A673 (cell line): ENCODE measurements around the gene ENHO. TPM values are rescaled to one million over a fixed set of nuclear protein-coding genes. Genes with fewer than 3 reads are reported as not detected.

Experiments used
- BruUV-seq: library from RNA; stranded (reverse); fragments of 400-500 nt; replicated peaks from 2 replicates; lab custom pipeline; 2021; lab: Mats Ljungman, UMichigan
- CTCF ChIA-PET: fragments of 300-600 bp; sonication (Branson Sonifier 250); formaldehyde crosslinking; loops from one replicate; lab custom pipeline; 2022; ENCODE audit warnings: antibody characterized with exemption; lab: Charles Lee
- POLR2A ChIA-PET: fragments of 300-600 bp; sonication (Branson Sonifier 250); formaldehyde crosslinking; loops from one replicate; lab custom pipeline; 2022; ENCODE audit warnings: antibody characterized with exemption; ENCODE audit not compliant: low non-redundant PET; lab: Charles Lee
- DNase-seq: peaks from one replicate; pipeline ENCODE4 v3.0.0-alpha.2; 2015; ENCODE audit warnings: low spot score
- H3K27ac ChIP-seq: fragments of 200-600 bp; sonication (generic); 2 replicates; pipeline ENCODE4 v1.5.1; 2016; ENCODE audit warnings: mixed run types, low read depth, mild to moderate bottlenecking, mixed read lengths, antibody characterized with exemption, low read length; ENCODE audit not compliant: poor library complexity, severe bottlenecking
- H3K27me3 ChIP-seq: fragments of 200-600 bp; sonication (generic); replicated peaks from 2 replicates; pipeline ENCODE4 v1.6.1; 2017; ENCODE audit warnings: mixed run types, low read depth, mild to moderate bottlenecking, mixed read lengths, antibody characterized with exemption, low read length; ENCODE audit not compliant: insufficient read depth, poor library complexity
- H3K36me3 ChIP-seq: fragments of 200-600 bp; sonication (generic); 2 replicates; pipeline ENCODE4 v1.6.1; 2016; ENCODE audit warnings: mixed run types, mild to moderate bottlenecking, mixed read lengths, antibody characterized with exemption, low read length; ENCODE audit not compliant: insufficient read depth, poor library complexity, severe bottlenecking
- H3K4me1 ChIP-seq: fragments of 200-600 bp; sonication (generic); 2 replicates; pipeline ENCODE4 v1.6.1; 2017; ENCODE audit warnings: mixed run types, mild to moderate bottlenecking, mixed read lengths, antibody characterized with exemption, low read length; ENCODE audit not compliant: insufficient read depth, poor library complexity, severe bottlenecking
- H3K4me3 ChIP-seq: fragments of 200-600 bp; sonication (generic); 2 replicates; pipeline ENCODE4 v1.5.1; 2016; ENCODE audit warnings: low read depth, mixed run types, mild to moderate bottlenecking, mixed read lengths, low read length; ENCODE audit not compliant: poor library complexity, severe bottlenecking
- H3K9me3 ChIP-seq: fragments of 200-600 bp; sonication (generic); 2 replicates; pipeline ENCODE4 v1.6.1; 2016; ENCODE audit warnings: mixed run types, low read depth, mild to moderate bottlenecking, mixed read lengths, antibody characterized with exemption, low read length; ENCODE audit not compliant: poor library complexity, severe bottlenecking
- EZH2 ChIP-seq: fragments of 200-600 bp; sonication (generic); IDR thresholded peaks from 2 replicates; pipeline ENCODE4 v1.6.1; 2017; ENCODE audit warnings: borderline replicate concordance, low read depth, mild to moderate bottlenecking, mixed read lengths, antibody characterized with exemption, low read length; ENCODE audit not compliant: poor library complexity, severe bottlenecking
- intact Hi-C: fragments of 100-400 bp; cut with micrococcal nuclease; formaldehyde crosslinking; loops from one replicate; pipeline ENCODE4 v1.10.0; 2022; ENCODE audit not compliant: unreplicated experiment
- total RNA-seq: library from RNA; stranded (reverse); gene quantifications from 2 replicates; pipeline ENCODE4 v1.2.3, GENCODE V29; 2021
- TF ChIP-seq, protein P1 (sequence below): fragments of 300-800, 200-600 bp; sonication (generic); conservative IDR thresholded peaks from 2 replicates; pipeline ENCODE4 v1.5.1; 2017; ENCODE audit warnings: low read depth, mild to moderate bottlenecking, antibody characterized with exemption, low read length, moderate library complexity, mixed read lengths

The ENHO gene
- total RNA-seq, 1 experiment from 2014 or later, result 1.2 TPM

DNA sequence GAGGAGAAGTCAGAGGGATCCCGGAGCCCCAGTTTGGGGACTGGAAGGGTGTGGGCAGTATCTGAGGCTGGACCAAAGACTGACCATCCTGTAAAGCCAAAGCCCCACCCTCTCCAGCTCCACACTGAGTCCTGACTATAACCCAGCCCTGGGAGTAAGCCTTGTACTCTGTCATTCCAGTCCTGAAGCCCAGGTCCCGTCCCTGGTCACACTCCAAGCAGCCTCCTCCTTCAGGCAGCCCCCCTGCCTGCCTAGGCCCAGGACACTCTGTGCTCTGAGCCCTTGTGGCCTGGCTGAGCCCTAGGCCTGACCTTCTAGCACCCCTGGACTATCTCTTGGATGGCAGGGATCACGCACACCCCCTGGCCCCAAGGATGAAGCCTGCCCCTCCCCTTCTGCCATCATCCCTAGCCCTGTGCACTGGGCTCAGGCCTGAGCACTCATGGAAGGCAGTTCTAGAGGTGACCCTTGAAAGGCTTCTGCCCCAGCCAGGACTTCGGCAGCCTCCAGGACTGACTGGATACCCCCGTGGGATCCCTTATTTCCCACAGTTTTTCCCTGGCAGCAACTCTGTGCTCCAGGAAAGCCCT is 28.0 kb upstream of the ENHO start:
- H3K9me3 ChIP-seq, result no peaks in the 10 kb centered on the region
- CTCF ChIA-PET, result no interaction called here
- no peaks in the 10 kb centered on the region for H3K27me3 ChIP-seq
- no peak overlapping the region for H3K4me3 ChIP-seq
- no peaks in the 10 kb centered on the region for H3K36me3 ChIP-seq
- POLR2A ChIA-PET, result no interaction called here
- TF ChIP-seq EZH2, result no peak
- no peak overlapping the region for H3K27ac ChIP-seq
- intact Hi-C loops, result no loop called here
- no peak for DNase-seq
- no TSS peak for BruUV-seq
- peaks cover 9% of the 10 kb centered on the region for H3K4me1 ChIP-seq

DNA sequence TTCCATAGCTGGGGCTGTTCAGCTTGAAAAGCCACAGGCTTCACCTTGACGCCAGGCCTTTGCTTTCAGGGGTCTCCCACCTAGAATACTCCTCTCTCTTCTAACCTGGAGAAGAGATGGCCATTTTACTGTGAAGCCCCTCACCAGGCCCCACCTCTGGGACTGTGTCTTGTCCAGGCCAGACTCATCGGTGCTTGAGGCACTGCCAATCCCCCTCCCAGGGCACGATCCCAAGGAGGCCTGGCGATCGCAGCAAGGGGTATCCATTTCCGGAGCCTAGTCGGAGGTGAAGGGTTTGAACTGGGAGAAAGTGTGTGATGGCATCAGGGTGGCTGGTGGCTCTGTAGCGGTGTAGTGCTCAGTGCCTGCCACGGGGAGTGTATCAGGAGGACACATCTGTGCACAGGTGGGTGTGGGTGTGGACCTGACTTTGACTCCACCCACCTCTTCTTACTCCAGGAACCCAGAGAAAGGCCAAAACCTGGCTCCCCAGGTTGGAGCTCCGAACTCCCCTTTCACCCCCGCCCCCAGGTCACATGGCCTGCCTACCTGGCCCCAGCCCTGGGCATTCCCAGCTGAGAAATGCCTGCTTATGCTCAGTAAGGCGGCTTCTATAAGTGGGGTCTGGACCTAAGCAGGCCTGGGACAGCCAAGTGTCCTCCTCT is 27.4 kb upstream of the ENHO start:
- intact Hi-C loops, result no loop called here
- H3K4me3 ChIP-seq, result no peak overlapping the region
- peaks cover 6% of the 10 kb centered on the region for H3K4me1 ChIP-seq
- H3K9me3 ChIP-seq, result no peaks in the 10 kb centered on the region
- no peak overlapping the region for H3K27ac ChIP-seq
- CTCF ChIA-PET, result no interaction called here
- no TSS peak for BruUV-seq
- H3K27me3 ChIP-seq, result no peaks in the 10 kb centered on the region
- no peaks in the 10 kb centered on the region for H3K36me3 ChIP-seq
- POLR2A ChIA-PET, result no interaction called here
- no peak for DNase-seq
- TF ChIP-seq EZH2, result no peak
- TF ChIP-seq, protein P1, sequence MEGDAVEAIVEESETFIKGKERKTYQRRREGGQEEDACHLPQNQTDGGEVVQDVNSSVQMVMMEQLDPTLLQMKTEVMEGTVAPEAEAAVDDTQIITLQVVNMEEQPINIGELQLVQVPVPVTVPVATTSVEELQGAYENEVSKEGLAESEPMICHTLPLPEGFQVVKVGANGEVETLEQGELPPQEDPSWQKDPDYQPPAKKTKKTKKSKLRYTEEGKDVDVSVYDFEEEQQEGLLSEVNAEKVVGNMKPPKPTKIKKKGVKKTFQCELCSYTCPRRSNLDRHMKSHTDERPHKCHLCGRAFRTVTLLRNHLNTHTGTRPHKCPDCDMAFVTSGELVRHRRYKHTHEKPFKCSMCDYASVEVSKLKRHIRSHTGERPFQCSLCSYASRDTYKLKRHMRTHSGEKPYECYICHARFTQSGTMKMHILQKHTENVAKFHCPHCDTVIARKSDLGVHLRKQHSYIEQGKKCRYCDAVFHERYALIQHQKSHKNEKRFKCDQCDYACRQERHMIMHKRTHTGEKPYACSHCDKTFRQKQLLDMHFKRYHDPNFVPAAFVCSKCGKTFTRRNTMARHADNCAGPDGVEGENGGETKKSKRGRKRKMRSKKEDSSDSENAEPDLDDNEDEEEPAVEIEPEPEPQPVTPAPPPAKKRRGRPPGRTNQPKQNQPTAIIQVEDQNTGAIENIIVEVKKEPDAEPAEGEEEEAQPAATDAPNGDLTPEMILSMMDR, result no peak

DNA sequence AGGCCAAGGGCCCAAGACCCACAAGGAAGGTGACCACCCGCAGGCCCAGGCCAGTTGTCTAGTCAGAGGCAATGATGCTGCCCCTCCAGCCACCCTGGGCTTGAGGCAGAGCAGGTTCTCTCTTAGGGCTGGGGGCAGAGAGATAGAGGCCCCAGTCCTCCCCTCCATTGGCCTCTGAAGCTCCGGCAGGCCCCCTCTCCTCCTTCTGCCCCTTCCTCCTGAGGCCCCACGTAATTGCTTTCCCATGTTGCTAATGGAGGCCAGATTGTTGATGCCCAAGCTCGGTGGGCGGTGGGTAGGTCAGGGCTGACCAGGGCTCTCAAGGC is 26.6 kb upstream of the ENHO start:
- Histone ChIP-seq H3K36me3 (no peaks in the 10 kb centered on the region), H3K4me1 (no peaks in the 10 kb centered on the region), H3K27ac (no peak overlapping the region), H3K9me3 (no peaks in the 10 kb centered on the region), H3K27me3 (no peaks in the 10 kb centered on the region), H3K4me3 (no peak overlapping the region)
- ChIA-PET CTCF (no interaction called here), POLR2A (no interaction called here)
- BruUV-seq, result no TSS peak
- no peak for TF ChIP-seq EZH2
- TF ChIP-seq, protein P1, result no peak
- intact Hi-C loops, result loop anchor here (5.0 kb wide), 2 partner anchors 147 to 217 kb away; no protein-coding TSS in a partner anchor
- no peak for DNase-seq
